WTC11 (cell line): Measurements from ENCODE around the gene ADARB2. TPM values are rescaled to one million over a fixed set of nuclear protein-coding genes. Genes with fewer than 3 reads are reported as not detected.
A peak's percentile ranks its signal among the peaks of the same experiment; 100 is the strongest.

Experiments used
- ATAC-seq: fragments of 200-7000 bp; cut with Tn5 transposase; 2 replicates; pipeline ENCODE4 v1.10.0; 2021; ENCODE audit warnings: mild to moderate bottlenecking, moderate library complexity
- CTCF ChIA-PET: fragments of 300-600 bp; sonication (Branson Sonifier 250); formaldehyde crosslinking; loops from one replicate; lab custom pipeline; 2021; ENCODE audit warnings: antibody characterized with exemption; lab: Charles Lee
- POLR2A ChIA-PET: fragments of 350-600 bp; sonication (Branson Sonifier 250); formaldehyde crosslinking; loops from one replicate; lab custom pipeline; 2021; ENCODE audit warnings: antibody characterized with exemption; lab: Charles Lee
- DNase-seq: peaks from one replicate; pipeline ENCODE4 v3.0.0; 2021; ENCODE audit warnings: low spot score
- H3K27ac Mint-ChIP-seq: 2 replicates; pipeline ENCODE4 v1.8.0; 2021; ENCODE audit warnings: mixed read lengths
- H3K27me3 Mint-ChIP-seq: 2 replicates; pipeline ENCODE4 v1.8.0; 2021; ENCODE audit warnings: low read depth, mild to moderate bottlenecking, moderate library complexity, mixed read lengths
- H3K36me3 Mint-ChIP-seq: 2 replicates; pipeline ENCODE4 v1.8.0; 2021; ENCODE audit warnings: mixed read lengths
- H3K4me1 Mint-ChIP-seq: 2 replicates; pipeline ENCODE4 v1.8.0; 2022; ENCODE audit warnings: mixed read lengths
- H3K4me3 Mint-ChIP-seq: 2 replicates; pipeline ENCODE4 v1.8.0; 2021; ENCODE audit warnings: mild to moderate bottlenecking, moderate library complexity, mixed read lengths
- H3K9me3 Mint-ChIP-seq: 2 replicates; pipeline ENCODE4 v1.8.0; 2021; ENCODE audit warnings: mixed read lengths
- CREM ChIP-seq: sonication (generic); formaldehyde crosslinking; IDR thresholded peaks from 2 replicates; pipeline ENCODE4 v1.8.1; 2022; ENCODE audit warnings: mild to moderate bottlenecking, missing genetic modification reagents, moderate library complexity
- GRHL2 ChIP-seq: fragments of 250-450 bp; sonication (Bioruptor Pico); IDR thresholded peaks from 2 replicates; pipeline ENCODE4 v1.8.0; 2022; ENCODE audit warnings: mild to moderate bottlenecking, moderate library complexity; ENCODE audit not compliant: insufficient replicate concordance, severe bottlenecking
- GTF2I ChIP-seq: fragments of 250-450 bp; sonication (Bioruptor Pico); conservative IDR thresholded peaks from 2 replicates; pipeline ENCODE4 v1.4.0; 2021; ENCODE audit warnings: mild to moderate bottlenecking
- NFATC4 ChIP-seq: fragments of 250-450 bp; sonication (Bioruptor Pico); IDR thresholded peaks from 2 replicates; pipeline ENCODE4 v1.9.0; 2021; ENCODE audit warnings: mild to moderate bottlenecking
- NR3C1 ChIP-seq: sonication (generic); formaldehyde crosslinking; conservative IDR thresholded peaks from 2 replicates; pipeline ENCODE4 v1.8.1; 2023; ENCODE audit warnings: low read depth, mild to moderate bottlenecking, missing genetic modification reagents
- RORB ChIP-seq: fragments of 250-450 bp; sonication (Bioruptor Pico); IDR thresholded peaks from 2 replicates; pipeline ENCODE4 v1.9.0; 2021; ENCODE audit warnings: mild to moderate bottlenecking
- TEAD4 ChIP-seq: sonication (generic); formaldehyde crosslinking; IDR thresholded peaks from 2 replicates; pipeline ENCODE4 v1.8.0; 2022; ENCODE audit warnings: mild to moderate bottlenecking, missing genetic modification reagents
- ZNF219 ChIP-seq: sonication (generic); formaldehyde crosslinking; IDR thresholded peaks from 2 replicates; pipeline ENCODE4 v1.8.0; 2023; ENCODE audit warnings: missing genetic modification reagents, mild to moderate bottlenecking, borderline replicate concordance
- ZNF423 ChIP-seq: fragments of 250-450 bp; sonication (Bioruptor Pico); IDR thresholded peaks from 2 replicates; pipeline ENCODE4 v2.1.2; 2022; ENCODE audit warnings: mild to moderate bottlenecking, moderate library complexity
- total RNA-seq: library from RNA; stranded (reverse); gene quantifications from 3 replicates; pipeline ENCODE4 v1.2.3, GENCODE V29; 2021
- TF ChIP-seq, protein P1 (sequence below): fragments of 200-600 bp; IDR thresholded peaks from 2 replicates; pipeline ENCODE4 v1.8.0; 2022; ENCODE audit warnings: antibody characterized with exemption
- TF ChIP-seq, protein P2 (sequence below): sonication (generic); formaldehyde crosslinking; IDR thresholded peaks from 2 replicates; pipeline ENCODE4 v1.8.0; 2022; ENCODE audit warnings: mild to moderate bottlenecking, missing genetic modification reagents
- TF ChIP-seq, protein P3 (sequence below): sonication (generic); formaldehyde crosslinking; IDR thresholded peaks from 2 replicates; pipeline ENCODE4 v1.8.1; 2023; ENCODE audit warnings: mild to moderate bottlenecking, missing genetic modification reagents
- TF ChIP-seq, protein P4 (sequence below): fragments of 250-450 bp; sonication (Bioruptor Pico); IDR thresholded peaks from 2 replicates; pipeline ENCODE4 v1.9.0; 2021; ENCODE audit warnings: moderate library complexity, mild to moderate bottlenecking, inconsistent platforms, borderline replicate concordance
- TF ChIP-seq, protein P5 (sequence below): sonication (generic); formaldehyde crosslinking; IDR thresholded peaks from 2 replicates; pipeline ENCODE4 v1.8.1; 2022; ENCODE audit warnings: mild to moderate bottlenecking, moderate library complexity, missing genetic modification reagents
- TF ChIP-seq, protein P6 (sequence below): sonication (generic); formaldehyde crosslinking; IDR thresholded peaks from 2 replicates; pipeline ENCODE4 v1.8.0; 2022; ENCODE audit warnings: mild to moderate bottlenecking, missing genetic modification reagents
- TF ChIP-seq, protein P7 (sequence below): sonication (generic); formaldehyde crosslinking; IDR thresholded peaks from 2 replicates; pipeline ENCODE4 v1.8.1; 2023; ENCODE audit warnings: mild to moderate bottlenecking, missing genetic modification reagents, moderate library complexity
- TF ChIP-seq, protein P8 (sequence below): sonication (generic); formaldehyde crosslinking; conservative IDR thresholded peaks from 2 replicates; pipeline ENCODE4 v1.8.1; 2023; ENCODE audit warnings: mild to moderate bottlenecking, low read depth, missing genetic modification reagents, moderate library complexity

The ADARB2 gene
- total RNA-seq, 1 experiment from 2014 or later, result 3.7 TPM

DNA sequence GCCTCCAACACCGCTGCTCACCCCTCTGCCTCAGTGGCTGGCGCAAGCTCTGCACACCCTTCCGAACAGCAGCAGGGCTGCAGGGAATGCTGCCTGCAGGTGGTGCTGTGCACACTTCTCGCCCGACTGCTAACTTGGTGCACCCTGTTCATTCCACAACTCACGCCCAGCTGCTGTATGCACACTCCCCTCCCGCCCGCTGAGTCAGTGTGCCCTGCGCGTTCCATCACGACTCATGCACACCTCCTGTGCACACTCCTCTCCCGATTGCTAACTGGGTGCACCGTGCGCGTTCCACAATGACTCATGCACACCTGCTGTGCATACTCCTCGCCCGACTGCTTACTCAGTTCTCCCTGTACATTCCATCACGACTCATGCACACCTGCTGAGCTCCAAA, 21.5 kb downstream of the ADARB2 start (continued):
- TF ChIP-seq, protein P1, sequence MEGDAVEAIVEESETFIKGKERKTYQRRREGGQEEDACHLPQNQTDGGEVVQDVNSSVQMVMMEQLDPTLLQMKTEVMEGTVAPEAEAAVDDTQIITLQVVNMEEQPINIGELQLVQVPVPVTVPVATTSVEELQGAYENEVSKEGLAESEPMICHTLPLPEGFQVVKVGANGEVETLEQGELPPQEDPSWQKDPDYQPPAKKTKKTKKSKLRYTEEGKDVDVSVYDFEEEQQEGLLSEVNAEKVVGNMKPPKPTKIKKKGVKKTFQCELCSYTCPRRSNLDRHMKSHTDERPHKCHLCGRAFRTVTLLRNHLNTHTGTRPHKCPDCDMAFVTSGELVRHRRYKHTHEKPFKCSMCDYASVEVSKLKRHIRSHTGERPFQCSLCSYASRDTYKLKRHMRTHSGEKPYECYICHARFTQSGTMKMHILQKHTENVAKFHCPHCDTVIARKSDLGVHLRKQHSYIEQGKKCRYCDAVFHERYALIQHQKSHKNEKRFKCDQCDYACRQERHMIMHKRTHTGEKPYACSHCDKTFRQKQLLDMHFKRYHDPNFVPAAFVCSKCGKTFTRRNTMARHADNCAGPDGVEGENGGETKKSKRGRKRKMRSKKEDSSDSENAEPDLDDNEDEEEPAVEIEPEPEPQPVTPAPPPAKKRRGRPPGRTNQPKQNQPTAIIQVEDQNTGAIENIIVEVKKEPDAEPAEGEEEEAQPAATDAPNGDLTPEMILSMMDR, result peak; percentile 30; the same call in 1 of the 2 replicates

DNA sequence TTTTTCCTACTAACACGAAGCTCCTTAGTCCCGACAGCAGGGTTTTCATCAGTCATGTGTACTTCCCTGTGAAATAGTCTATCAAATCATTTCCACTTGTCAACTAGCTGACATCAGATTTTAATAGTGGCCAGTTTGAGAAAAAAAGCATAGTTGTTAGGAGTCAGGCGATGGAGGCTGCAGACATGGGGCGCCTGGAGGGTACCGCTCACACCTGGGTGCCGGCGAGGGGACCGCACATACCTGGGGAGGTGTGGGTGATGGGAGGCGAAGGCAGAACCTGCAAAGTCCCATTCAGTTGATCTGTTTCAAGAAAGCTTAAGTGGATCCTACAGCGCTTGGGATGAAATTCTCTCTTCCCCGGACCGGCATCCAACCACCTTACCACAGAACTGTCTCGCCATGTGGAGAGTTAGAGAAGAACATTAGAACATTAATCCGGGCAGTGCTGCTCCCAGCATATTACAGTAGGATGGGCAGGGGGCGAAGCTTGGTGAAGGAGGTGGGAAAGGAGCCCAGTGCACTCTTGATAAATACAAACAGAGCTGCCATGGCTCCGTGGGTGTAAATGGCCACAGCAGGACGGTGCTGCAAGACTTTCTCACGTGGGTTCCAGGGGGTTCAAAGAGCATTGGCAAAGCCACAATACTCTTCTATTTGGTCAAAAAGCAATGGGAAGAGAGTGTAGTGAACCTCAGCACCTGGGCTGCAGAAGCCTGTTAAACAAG, 24.2 kb downstream of the ADARB2 start:
- POLR2A ChIA-PET, result no interaction called here
- TF ChIP-seq, protein P2, sequence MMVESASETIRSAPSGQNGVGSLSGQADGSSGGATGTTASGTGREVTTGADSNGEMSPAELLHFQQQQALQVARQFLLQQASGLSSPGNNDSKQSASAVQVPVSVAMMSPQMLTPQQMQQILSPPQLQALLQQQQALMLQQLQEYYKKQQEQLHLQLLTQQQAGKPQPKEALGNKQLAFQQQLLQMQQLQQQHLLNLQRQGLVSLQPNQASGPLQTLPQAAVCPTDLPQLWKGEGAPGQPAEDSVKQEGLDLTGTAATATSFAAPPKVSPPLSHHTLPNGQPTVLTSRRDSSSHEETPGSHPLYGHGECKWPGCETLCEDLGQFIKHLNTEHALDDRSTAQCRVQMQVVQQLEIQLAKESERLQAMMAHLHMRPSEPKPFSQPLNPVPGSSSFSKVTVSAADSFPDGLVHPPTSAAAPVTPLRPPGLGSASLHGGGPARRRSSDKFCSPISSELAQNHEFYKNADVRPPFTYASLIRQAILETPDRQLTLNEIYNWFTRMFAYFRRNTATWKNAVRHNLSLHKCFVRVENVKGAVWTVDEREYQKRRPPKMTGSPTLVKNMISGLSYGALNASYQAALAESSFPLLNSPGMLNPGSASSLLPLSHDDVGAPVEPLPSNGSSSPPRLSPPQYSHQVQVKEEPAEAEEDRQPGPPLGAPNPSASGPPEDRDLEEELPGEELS, result no peak
- TF ChIP-seq ZNF423 (CRISPR knock-in tag), result no peak
- DNase-seq (no peak), ATAC-seq (no peak)
- Mint-ChIP-seq H3K36me3 (peaks cover 1% of the 10 kb centered on the region), H3K9me3 (peaks cover 2% of the 10 kb centered on the region), H3K27ac (no peak overlapping the region), H3K27me3 (no peaks in the 10 kb centered on the region; the same call in 1 of the 2 replicates), H3K4me1 (peaks cover 18% of the 10 kb centered on the region), H3K4me3 (no peak overlapping the region)
- CTCF ChIA-PET, result interaction anchor here (0.7 to 1.0 kb wide), 2 partner anchors 341 to 344 kb away, joined by 3 read pairs; no protein-coding TSS in a partner anchor

DNA sequence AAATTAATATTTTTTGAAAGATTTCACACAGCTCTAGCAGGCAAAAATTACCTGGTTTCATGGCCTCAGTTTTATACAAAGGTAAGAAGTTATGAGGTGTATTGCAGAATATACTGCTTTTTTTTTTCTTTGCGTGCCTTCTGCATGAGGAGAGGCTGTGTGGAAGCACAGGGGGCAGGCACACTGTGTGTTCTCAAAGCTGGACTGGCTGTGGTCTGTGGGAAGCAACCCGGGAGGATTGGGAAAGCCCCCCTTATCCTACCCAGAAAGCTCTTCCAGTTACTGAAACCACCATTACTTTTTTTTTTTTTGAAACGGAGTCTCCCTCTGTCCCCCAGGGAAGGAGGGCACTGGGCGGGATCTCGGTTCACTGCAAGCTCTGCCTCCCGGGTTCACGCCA, 25.0 kb downstream of the ADARB2 start:
- H3K4me3 Mint-ChIP-seq, result no peak overlapping the region
- ChIA-PET POLR2A (interaction anchor here (0.5 kb wide), 1 partner anchor 1159 kb away, joined by 3 read pairs; no protein-coding TSS in a partner anchor), CTCF (no interaction called here)
- H3K27ac Mint-ChIP-seq, result no peak overlapping the region
- peaks cover 17% of the 10 kb centered on the region for H3K4me1 Mint-ChIP-seq
- DNase-seq (no peak), ATAC-seq (no peak)
- H3K27me3 Mint-ChIP-seq, result peaks cover 2% of the 10 kb centered on the region; the same call in 1 of the 2 replicates
- peaks cover 9% of the 10 kb centered on the region for H3K36me3 Mint-ChIP-seq
- TF ChIP-seq CREM (CRISPR knock-in tag), result no peak
- TF ChIP-seq NR3C1 (CRISPR knock-in tag), result no peak
- TF ChIP-seq, protein P3, sequence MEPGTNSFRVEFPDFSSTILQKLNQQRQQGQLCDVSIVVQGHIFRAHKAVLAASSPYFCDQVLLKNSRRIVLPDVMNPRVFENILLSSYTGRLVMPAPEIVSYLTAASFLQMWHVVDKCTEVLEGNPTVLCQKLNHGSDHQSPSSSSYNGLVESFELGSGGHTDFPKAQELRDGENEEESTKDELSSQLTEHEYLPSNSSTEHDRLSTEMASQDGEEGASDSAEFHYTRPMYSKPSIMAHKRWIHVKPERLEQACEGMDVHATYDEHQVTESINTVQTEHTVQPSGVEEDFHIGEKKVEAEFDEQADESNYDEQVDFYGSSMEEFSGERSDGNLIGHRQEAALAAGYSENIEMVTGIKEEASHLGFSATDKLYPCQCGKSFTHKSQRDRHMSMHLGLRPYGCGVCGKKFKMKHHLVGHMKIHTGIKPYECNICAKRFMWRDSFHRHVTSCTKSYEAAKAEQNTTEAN (CRISPR knock-in tag), result no peak
- no peak for TF ChIP-seq RORB (CRISPR knock-in tag)
- TF ChIP-seq, protein P4, sequence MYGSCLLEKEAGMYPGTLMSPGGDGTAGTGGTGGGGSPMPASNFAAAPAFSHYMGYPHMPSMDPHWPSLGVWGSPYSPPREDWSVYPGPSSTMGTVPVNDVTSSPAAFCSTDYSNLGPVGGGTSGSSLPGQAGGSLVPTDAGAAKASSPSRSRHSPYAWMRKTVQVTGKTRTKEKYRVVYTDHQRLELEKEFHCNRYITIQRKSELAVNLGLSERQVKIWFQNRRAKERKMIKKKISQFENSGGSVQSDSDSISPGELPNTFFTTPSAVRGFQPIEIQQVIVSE, result no peak
- TF ChIP-seq, protein P5, sequence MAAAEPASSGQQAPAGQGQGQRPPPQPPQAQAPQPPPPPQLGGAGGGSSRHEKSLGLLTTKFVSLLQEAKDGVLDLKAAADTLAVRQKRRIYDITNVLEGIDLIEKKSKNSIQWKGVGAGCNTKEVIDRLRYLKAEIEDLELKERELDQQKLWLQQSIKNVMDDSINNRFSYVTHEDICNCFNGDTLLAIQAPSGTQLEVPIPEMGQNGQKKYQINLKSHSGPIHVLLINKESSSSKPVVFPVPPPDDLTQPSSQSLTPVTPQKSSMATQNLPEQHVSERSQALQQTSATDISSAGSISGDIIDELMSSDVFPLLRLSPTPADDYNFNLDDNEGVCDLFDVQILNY (CRISPR knock-in tag), result no peak
- no peak for TF ChIP-seq GTF2I
- TF ChIP-seq, protein P1, result no peak
- no peak for TF ChIP-seq TEAD4 (CRISPR knock-in tag)
- TF ChIP-seq GRHL2, result no peak
- TF ChIP-seq, protein P6, sequence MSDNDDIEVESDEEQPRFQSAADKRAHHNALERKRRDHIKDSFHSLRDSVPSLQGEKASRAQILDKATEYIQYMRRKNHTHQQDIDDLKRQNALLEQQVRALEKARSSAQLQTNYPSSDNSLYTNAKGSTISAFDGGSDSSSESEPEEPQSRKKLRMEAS (CRISPR knock-in tag), result no peak
- TF ChIP-seq, protein P7, sequence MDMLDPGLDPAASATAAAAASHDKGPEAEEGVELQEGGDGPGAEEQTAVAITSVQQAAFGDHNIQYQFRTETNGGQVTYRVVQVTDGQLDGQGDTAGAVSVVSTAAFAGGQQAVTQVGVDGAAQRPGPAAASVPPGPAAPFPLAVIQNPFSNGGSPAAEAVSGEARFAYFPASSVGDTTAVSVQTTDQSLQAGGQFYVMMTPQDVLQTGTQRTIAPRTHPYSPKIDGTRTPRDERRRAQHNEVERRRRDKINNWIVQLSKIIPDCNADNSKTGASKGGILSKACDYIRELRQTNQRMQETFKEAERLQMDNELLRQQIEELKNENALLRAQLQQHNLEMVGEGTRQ (CRISPR knock-in tag), result no peak
- TF ChIP-seq ZNF219 (CRISPR knock-in tag), result no peak
- TF ChIP-seq, protein P8, sequence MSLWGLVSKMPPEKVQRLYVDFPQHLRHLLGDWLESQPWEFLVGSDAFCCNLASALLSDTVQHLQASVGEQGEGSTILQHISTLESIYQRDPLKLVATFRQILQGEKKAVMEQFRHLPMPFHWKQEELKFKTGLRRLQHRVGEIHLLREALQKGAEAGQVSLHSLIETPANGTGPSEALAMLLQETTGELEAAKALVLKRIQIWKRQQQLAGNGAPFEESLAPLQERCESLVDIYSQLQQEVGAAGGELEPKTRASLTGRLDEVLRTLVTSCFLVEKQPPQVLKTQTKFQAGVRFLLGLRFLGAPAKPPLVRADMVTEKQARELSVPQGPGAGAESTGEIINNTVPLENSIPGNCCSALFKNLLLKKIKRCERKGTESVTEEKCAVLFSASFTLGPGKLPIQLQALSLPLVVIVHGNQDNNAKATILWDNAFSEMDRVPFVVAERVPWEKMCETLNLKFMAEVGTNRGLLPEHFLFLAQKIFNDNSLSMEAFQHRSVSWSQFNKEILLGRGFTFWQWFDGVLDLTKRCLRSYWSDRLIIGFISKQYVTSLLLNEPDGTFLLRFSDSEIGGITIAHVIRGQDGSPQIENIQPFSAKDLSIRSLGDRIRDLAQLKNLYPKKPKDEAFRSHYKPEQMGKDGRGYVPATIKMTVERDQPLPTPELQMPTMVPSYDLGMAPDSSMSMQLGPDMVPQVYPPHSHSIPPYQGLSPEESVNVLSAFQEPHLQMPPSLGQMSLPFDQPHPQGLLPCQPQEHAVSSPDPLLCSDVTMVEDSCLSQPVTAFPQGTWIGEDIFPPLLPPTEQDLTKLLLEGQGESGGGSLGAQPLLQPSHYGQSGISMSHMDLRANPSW, result no peak
- TF ChIP-seq NFATC4 (CRISPR knock-in tag), result no peak
- H3K9me3 Mint-ChIP-seq, result peaks cover 8% of the 10 kb centered on the region
